ENCODE measurements around the gene IBA57. TPM values are rescaled to one million over a fixed set of nuclear protein-coding genes. Genes with fewer than 3 reads are reported as not detected.

IBA57 gene
- total RNA-seq, 5 donors from 2014 or later (not counting 1 experiment from before 2014, with no cell fraction given): 10.6 to 18.3 (median 12.6) TPM

DNA sequence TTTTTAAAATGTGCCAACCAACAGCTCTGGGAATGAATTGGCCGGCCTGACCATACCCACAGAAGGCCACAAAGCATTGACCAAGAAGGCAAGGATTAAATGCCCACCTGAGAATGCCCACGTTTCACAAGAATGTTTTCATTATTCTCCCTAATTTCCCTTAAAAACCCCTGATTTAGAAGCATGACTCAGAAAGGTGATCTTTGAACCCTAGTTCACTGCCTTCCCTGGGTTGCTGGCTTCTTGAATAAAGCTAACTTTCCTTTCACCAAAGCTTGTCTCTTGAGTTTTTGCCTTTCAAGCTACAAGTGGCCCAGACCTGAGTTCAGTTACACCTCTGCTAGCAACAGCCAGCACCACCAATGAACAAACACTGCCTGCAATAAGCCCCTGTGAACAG lies 42.1 kb upstream of the IBA57 start:
- no peak overlapping the region for H3K4me3 ChIP-seq (ENCODE audit: control insufficient read depth in 1 of 2, extremely low read depth in 1 of 2, low read length in 1 of 2)
- H3K27me3 Mint-ChIP-seq: peaks cover 4 to 18% of the 10 kb centered on the region in 2 donors
- ATAC-seq (replicated peaks in 1 of 4) (no peak), DNase-seq (no peak)
- ChIA-PET CTCF (no interaction called here), POLR2A (interaction anchor here in 1 of 2 donors (0.6 kb wide), 1 partner anchor 62 kb away, joined by 3 read pairs; no protein-coding TSS in a partner anchor)
- no peak overlapping the region for H3K4me3 Mint-ChIP-seq
- peaks cover 0 to 5% (median 0%) of the 10 kb centered on the region in 3 donors for H3K4me1 Mint-ChIP-seq
- no peaks in the 10 kb centered on the region for H3K27me3 ChIP-seq (replicated peaks in 1 of 2; ENCODE audit: control insufficient read depth in 2 of 2, extremely low read depth in 1 of 2, insufficient read depth in 2 of 2, low read length in 1 of 2)
- no peaks in the 10 kb centered on the region for H3K9me3 ChIP-seq
- H3K27ac ChIP-seq (ENCODE audit: low read length): no peak overlapping the region
- H3K4me1 ChIP-seq (ENCODE audit: control insufficient read depth in 1 of 2, extremely low read depth in 1 of 2, insufficient read depth in 2 of 2, low read length in 2 of 2): no peaks in the 10 kb centered on the region
- WGBS (ENCODE audit: insufficient coverage): 88% methylated on average over 2 of the region's 2 CpGs
- no peaks in the 10 kb centered on the region for H3K36me3 Mint-ChIP-seq
- H3K27ac Mint-ChIP-seq: no peak overlapping the region
- H3K36me3 ChIP-seq (ENCODE audit: control insufficient read depth in 2 of 2, extremely low read depth in 1 of 2, insufficient read depth in 1 of 2, low read length in 1 of 2): no peaks in the 10 kb centered on the region
- H3K9me3 Mint-ChIP-seq: no peaks in the 10 kb centered on the region

DNA sequence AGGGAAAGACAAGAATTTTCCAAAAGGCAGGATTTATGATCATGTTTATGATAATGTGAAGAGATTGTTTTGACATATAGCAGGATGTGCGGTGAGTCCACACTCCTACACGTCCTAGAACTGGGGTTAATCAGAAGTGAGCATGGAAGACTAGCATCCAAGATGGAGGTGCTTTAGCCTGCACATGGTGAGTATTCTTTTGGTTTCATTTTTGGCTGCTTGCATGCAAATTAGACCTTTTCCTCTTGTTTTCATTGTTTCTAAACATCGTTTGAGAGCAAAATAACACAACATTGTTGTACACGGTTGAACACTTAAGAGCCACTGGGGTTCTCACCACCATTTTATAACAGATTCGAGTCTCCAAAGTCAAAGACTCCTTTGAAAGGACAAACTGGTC lies 40.4 kb upstream of the IBA57 start:
- Mint-ChIP-seq H3K27ac (peak overlapping the region in 1 of 2 donors; percentile 36), H3K9me3 (no peaks in the 10 kb centered on the region), H3K4me1 (peaks cover 0 to 5% (median 0%) of the 10 kb centered on the region in 3 donors), H3K36me3 (no peaks in the 10 kb centered on the region), H3K27me3 (peaks cover 4 to 26% of the 10 kb centered on the region in 2 donors), H3K4me3 (no peak overlapping the region)
- Histone ChIP-seq H3K36me3 (ENCODE audit: control insufficient read depth in 2 of 2, extremely low read depth in 1 of 2, insufficient read depth in 1 of 2, low read length in 1 of 2) (no peaks in the 10 kb centered on the region), H3K4me1 (ENCODE audit: control insufficient read depth in 1 of 2, extremely low read depth in 1 of 2, insufficient read depth in 2 of 2, low read length in 2 of 2) (no peaks in the 10 kb centered on the region), H3K9me3 (no peaks in the 10 kb centered on the region), H3K4me3 (ENCODE audit: control insufficient read depth in 1 of 2, extremely low read depth in 1 of 2, low read length in 1 of 2) (no peak overlapping the region), H3K27ac (ENCODE audit: low read length) (no peak overlapping the region), H3K27me3 (replicated peaks in 1 of 2; ENCODE audit: control insufficient read depth in 2 of 2, extremely low read depth in 1 of 2, insufficient read depth in 2 of 2, low read length in 1 of 2) (peaks cover 0 to 7% of the 10 kb centered on the region in 2 experiments)
- 85% methylated on average over 4 of the region's 5 CpGs for WGBS (ENCODE audit: insufficient coverage)
- ChIA-PET POLR2A (no interaction called here), CTCF (no interaction called here)
- ATAC-seq (replicated peaks in 1 of 4) (no peak), DNase-seq (no peak)

DNA sequence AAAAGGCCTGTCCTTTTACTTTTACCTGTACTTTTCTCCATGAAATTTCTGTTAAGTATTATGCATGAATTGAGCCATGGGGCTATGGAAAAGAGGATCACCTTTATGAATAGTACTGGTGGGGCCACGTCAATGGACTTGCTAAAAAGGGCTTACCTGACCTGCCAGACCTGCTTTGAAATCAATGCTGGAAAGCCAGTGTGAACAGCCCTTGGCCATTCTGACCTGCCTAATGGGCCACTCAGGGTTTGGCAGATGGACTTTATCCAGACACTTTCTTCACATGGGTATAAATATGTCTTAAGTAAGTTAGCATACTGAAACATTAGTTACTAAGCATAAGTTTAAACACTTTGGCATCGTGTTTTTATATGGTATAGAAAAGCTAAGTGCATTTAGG lies 33.8 kb upstream of the IBA57 start:
- WGBS (ENCODE audit: insufficient coverage): no CpG with 5 or more reads among the region's 2 CpGs
- H3K9me3 ChIP-seq: no peaks in the 10 kb centered on the region
- ChIA-PET CTCF (interaction anchor here in 1 of 2 donors (1.5 kb wide), 1 partner anchor 48 kb away, joined by 4 read pairs; no protein-coding TSS in a partner anchor), POLR2A (no interaction called here)
- Mint-ChIP-seq H3K4me3 (no peak overlapping the region), H3K36me3 (no peaks in the 10 kb centered on the region), H3K4me1 (peaks cover 7 to 9% (median 8%) of the 10 kb centered on the region in 3 donors), H3K27ac (no peak overlapping the region), H3K27me3 (peaks cover 4 to 39% of the 10 kb centered on the region in 2 donors), H3K9me3 (no peaks in the 10 kb centered on the region)
- H3K27me3 ChIP-seq (replicated peaks in 1 of 2; ENCODE audit: control insufficient read depth in 2 of 2, extremely low read depth in 1 of 2, insufficient read depth in 2 of 2, low read length in 1 of 2): peaks cover 0 to 20% of the 10 kb centered on the region in 2 experiments
- H3K4me3 ChIP-seq (ENCODE audit: control insufficient read depth in 1 of 2, extremely low read depth in 1 of 2, low read length in 1 of 2): no peak overlapping the region
- DNase-seq: no peak
- ATAC-seq (replicated peaks in 1 of 4): no peak
- no peak overlapping the region for H3K27ac ChIP-seq (ENCODE audit: low read length)
- peaks cover under 1 to 4% of the 10 kb centered on the region in 2 experiments for H3K4me1 ChIP-seq (ENCODE audit: control insufficient read depth in 1 of 2, extremely low read depth in 1 of 2, insufficient read depth in 2 of 2, low read length in 2 of 2)
- no peaks in the 10 kb centered on the region for H3K36me3 ChIP-seq (ENCODE audit: control insufficient read depth in 2 of 2, extremely low read depth in 1 of 2, insufficient read depth in 1 of 2, low read length in 1 of 2)

- no peak for ATAC-seq (replicated peaks in 1 of 4)
- Mint-ChIP-seq H3K27me3 (peaks cover 0 to 18% of the 10 kb centered on the region in 2 donors), H3K36me3 (no peaks in the 10 kb centered on the region), H3K9me3 (no peaks in the 10 kb centered on the region), H3K27ac (no peak overlapping the region), H3K4me1 (peaks cover 8 to 14% (median 10%) of the 10 kb centered on the region in 3 donors), H3K4me3 (no peak overlapping the region)
- CTCF ChIA-PET: no interaction called here
- Histone ChIP-seq H3K27ac (ENCODE audit: low read length) (no peak overlapping the region), H3K4me3 (ENCODE audit: control insufficient read depth in 1 of 2, extremely low read depth in 1 of 2, low read length in 1 of 2) (no peak overlapping the region), H3K4me1 (ENCODE audit: control insufficient read depth in 1 of 2, extremely low read depth in 1 of 2, insufficient read depth in 2 of 2, low read length in 2 of 2) (peaks cover 2 to 21% of the 10 kb centered on the region in 2 experiments), H3K27me3 (replicated peaks in 1 of 2; ENCODE audit: control insufficient read depth in 2 of 2, extremely low read depth in 1 of 2, insufficient read depth in 2 of 2, low read length in 1 of 2) (peaks cover 0 to 19% of the 10 kb centered on the region in 2 experiments), H3K36me3 (ENCODE audit: control insufficient read depth in 2 of 2, extremely low read depth in 1 of 2, insufficient read depth in 1 of 2, low read length in 1 of 2) (no peaks in the 10 kb centered on the region), H3K9me3 (no peaks in the 10 kb centered on the region)
- no peak for DNase-seq
- WGBS (ENCODE audit: insufficient coverage): 84% methylated on average over 3 of the region's 12 CpGs
- POLR2A ChIA-PET: no interaction called here
These were observed 31.0 kb upstream of the IBA57 start for GRCh38 chr1:228134591-228134990.

GRCh38 chr1:228136901-228137300 lies 28.7 kb upstream of the IBA57 start:
- WGBS (ENCODE audit: insufficient coverage): no CpG with 5 or more reads among the region's 1 CpG
- peaks cover 0 to under 1% of the 10 kb centered on the region in 2 donors for H3K36me3 ChIP-seq (ENCODE audit: control insufficient read depth in 2 of 2, extremely low read depth in 1 of 2, insufficient read depth in 1 of 2, low read length in 1 of 2)
- Mint-ChIP-seq H3K36me3 (no peaks in the 10 kb centered on the region), H3K27me3 (peaks cover 0 to 11% of the 10 kb centered on the region in 2 donors), H3K9me3 (no peaks in the 10 kb centered on the region), H3K4me3 (no peak overlapping the region), H3K4me1 (peaks cover 12 to 22% (median 19%) of the 10 kb centered on the region in 3 donors), H3K27ac (peak overlapping the region in 1 of 2 donors; percentile 22)
- ChIA-PET CTCF (interaction anchor here in 1 of 2 donors (0.6 to 0.8 kb wide), 3 partner anchors 28 to 375 kb away, joined by 3 to 4 read pairs (median 3); no protein-coding TSS in a partner anchor), POLR2A (interaction anchor here in 1 of 2 donors (0.6 kb wide), 1 partner anchor 29 kb away, joined by 8 read pairs; the partner anchor contains the start of gene IBA57)
- H3K27ac ChIP-seq (ENCODE audit: low read length): peak overlapping the region; percentile 52
- no peak overlapping the region for H3K4me3 ChIP-seq (ENCODE audit: control insufficient read depth in 1 of 2, extremely low read depth in 1 of 2, low read length in 1 of 2)
- peaks cover 7 to 33% of the 10 kb centered on the region in 2 experiments for H3K4me1 ChIP-seq (ENCODE audit: control insufficient read depth in 1 of 2, extremely low read depth in 1 of 2, insufficient read depth in 2 of 2, low read length in 2 of 2)
- H3K27me3 ChIP-seq (replicated peaks in 1 of 2; ENCODE audit: control insufficient read depth in 2 of 2, extremely low read depth in 1 of 2, insufficient read depth in 2 of 2, low read length in 1 of 2): peaks cover 0 to 10% of the 10 kb centered on the region in 2 experiments
- H3K9me3 ChIP-seq: no peaks in the 10 kb centered on the region
- DNase-seq: peak in 2 of 35 experiments; percentile 26 to 61
- no peak for ATAC-seq (replicated peaks in 1 of 4)

DNA sequence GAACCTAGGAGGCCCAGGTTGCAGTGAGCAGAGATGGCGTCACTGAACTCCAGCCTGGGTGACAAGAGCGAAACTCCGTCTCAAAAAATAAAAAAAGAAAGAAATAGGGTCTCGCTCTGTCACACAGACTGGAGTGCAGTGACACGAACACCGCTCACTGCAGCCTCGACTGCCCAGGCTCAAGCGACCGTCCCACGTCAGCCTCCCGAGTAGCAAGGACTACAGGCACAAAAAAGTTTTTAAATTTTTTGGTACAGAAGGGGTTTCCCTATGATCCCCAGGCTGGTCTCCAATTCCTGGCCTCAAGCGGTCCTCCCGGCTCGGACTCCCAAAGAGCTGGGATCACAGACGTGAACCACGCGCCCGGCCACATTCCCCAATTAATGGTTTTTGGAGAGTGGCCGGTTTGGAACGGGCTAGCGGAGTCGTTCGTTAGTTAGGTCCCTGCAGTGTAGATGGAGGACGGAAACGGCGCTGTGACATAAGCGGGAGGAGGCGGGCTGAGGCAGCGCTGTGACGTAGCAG lies 26.1 kb upstream of the IBA57 start:
- POLR2A ChIA-PET: interaction anchor here in 1 of 2 donors (0.7 kb wide), 1 partner anchor 29 kb away, joined by 5 read pairs; no protein-coding TSS in a partner anchor
- Mint-ChIP-seq H3K36me3 (no peaks in the 10 kb centered on the region), H3K27ac (peak overlapping the region; percentile 96 to 98), H3K27me3 (peaks cover 0 to 10% of the 10 kb centered on the region in 2 donors), H3K9me3 (no peaks in the 10 kb centered on the region), H3K4me3 (peak overlapping the region; percentile 94 to 96 (median 95)), H3K4me1 (peaks cover 38 to 46% (median 44%) of the 10 kb centered on the region in 3 donors)
- Histone ChIP-seq H3K27me3 (replicated peaks in 1 of 2; ENCODE audit: control insufficient read depth in 2 of 2, extremely low read depth in 1 of 2, insufficient read depth in 2 of 2, low read length in 1 of 2) (peaks cover 0 to 6% of the 10 kb centered on the region in 2 experiments), H3K9me3 (no peaks in the 10 kb centered on the region), H3K4me3 (ENCODE audit: control insufficient read depth in 1 of 2, extremely low read depth in 1 of 2, low read length in 1 of 2) (peak overlapping the region; percentile 64 to 72), H3K4me1 (ENCODE audit: control insufficient read depth in 1 of 2, extremely low read depth in 1 of 2, insufficient read depth in 2 of 2, low read length in 2 of 2) (peaks cover 12 to 59% of the 10 kb centered on the region in 2 experiments), H3K27ac (ENCODE audit: low read length) (peak overlapping the region; percentile 96), H3K36me3 (ENCODE audit: control insufficient read depth in 2 of 2, extremely low read depth in 1 of 2, insufficient read depth in 1 of 2, low read length in 1 of 2) (peaks cover 0 to 4% of the 10 kb centered on the region in 2 donors)
- ATAC-seq (replicated peaks in 1 of 4) (no peak), DNase-seq (no peak)
- 23% methylated on average over 30 of the region's 30 CpGs for WGBS (ENCODE audit: insufficient coverage)
- CTCF ChIA-PET: no interaction called here

All from T-cell (primary cell).